B cell (primary cell): ENCODE measurements around the gene NUP210L. TPM values are rescaled to one million over a fixed set of nuclear protein-coding genes. Genes with fewer than 3 reads are reported as not detected.

Experiments
- ATAC-seq: fragments of 200-7000 bp; cut with Tn5 transposase; one replicate; pipeline ENCODE4 v1.10.0; 2021; ENCODE audit warnings: low read depth, mild to moderate bottlenecking, moderate number of reproducible peaks, moderate library complexity
- CTCF ChIA-PET: fragments of 350-600 bp; sonication (Branson Sonifier 250); formaldehyde crosslinking; loops from one replicate; lab custom pipeline; 2021; ENCODE audit warnings: antibody characterized with exemption, inconsistent platforms; lab: Charles Lee
- POLR2A ChIA-PET: fragments of 350-600 bp; sonication (Branson Sonifier 250); formaldehyde crosslinking; loops from one replicate; lab custom pipeline; 2021; ENCODE audit warnings: antibody characterized with exemption; lab: Charles Lee
- DNase-seq: peaks from one replicate; pipeline ENCODE4 v3.0.0; 2013
- H2AFZ ChIP-seq: 2 replicates; pipeline ENCODE4 v1.6.1; 2012; ENCODE audit warnings: mild to moderate bottlenecking, low read depth, low read length; ENCODE audit not compliant: insufficient read depth, poor library complexity, severe bottlenecking
- H3K27ac ChIP-seq, 2 donors: 1 replicate in 1 of 2; 2 replicates in 1 of 2; pipeline ENCODE4 v1.5.1; 2012 to 2013; ENCODE audit warnings: low read length in 2 of 2, mild to moderate bottlenecking in 2 of 2, moderate library complexity in 1 of 2
- H3K27me3 ChIP-seq, 4 experiments: fragments of 200-600 bp in 1 of 4; sonication (generic) in 1 of 4; replicated peaks in 1 of 4; 1 replicate in 2 of 4; 2 replicates in 2 of 4; pipeline versions ENCODE4 v1.6.1 to v1.7.0; 2013 to 2016; ENCODE audit warnings: low read length in 3 of 4, mild to moderate bottlenecking in 2 of 4, mixed read lengths in 1 of 4, moderate library complexity in 1 of 4; ENCODE audit not compliant: insufficient read depth in 4 of 4, control insufficient read depth in 3 of 4; ENCODE audit errors: control extremely low read depth in 1 of 4
- H3K36me3 ChIP-seq, 2 experiments: replicated peaks in 1 of 2; 1 replicate in 1 of 2; 2 replicates in 1 of 2; pipeline versions ENCODE4 v1.6.1 to v1.7.1; 2013; ENCODE audit warnings: low read length in 1 of 2; ENCODE audit not compliant: insufficient read depth in 2 of 2, control insufficient read depth in 1 of 2; ENCODE audit errors: control extremely low read depth in 1 of 2, extremely low read depth in 1 of 2
- H3K4me1 ChIP-seq, 2 donors: fragments of 200-600 bp in 1 of 2; sonication (generic) in 1 of 2; 1 replicate in 1 of 2; 2 replicates in 1 of 2; pipeline versions ENCODE4 v1.5.1 to v1.6.1; 2013 to 2017; ENCODE audit warnings: low read length in 2 of 2; ENCODE audit not compliant: control insufficient read depth in 2 of 2, insufficient read depth in 2 of 2
- H3K4me2 ChIP-seq: replicated peaks from 2 replicates; pipeline ENCODE3; 2012; ENCODE audit warnings: mild to moderate bottlenecking, low read depth, low read length; ENCODE audit not compliant: poor library complexity, severe bottlenecking
- H3K4me3 ChIP-seq, 5 experiments: fragments of 200-600 bp in 1 of 5; sonication (generic) in 1 of 5; 1 replicate in 3 of 5; 2 replicates in 2 of 5; pipeline versions ENCODE4 v1.5.1 to v1.7.0; 2011 to 2016; ENCODE audit warnings: low read length in 4 of 5, mild to moderate bottlenecking in 4 of 5, low read depth in 2 of 5, control low read depth in 1 of 5, moderate library complexity in 1 of 5; ENCODE audit not compliant: insufficient read depth in 1 of 5; ENCODE audit errors: control extremely low read depth in 1 of 5, extremely low read depth in 1 of 5
- H3K79me2 ChIP-seq: fragments of 200-600 bp; sonication (generic); one replicate; pipeline ENCODE4 v1.6.0; 2016; ENCODE audit warnings: low read length; ENCODE audit not compliant: control insufficient read depth, insufficient read depth
- H3K9ac ChIP-seq: fragments of 200-600 bp; sonication (generic); 2 replicates; pipeline ENCODE4 v1.6.1; 2017; ENCODE audit warnings: mild to moderate bottlenecking, low read length, moderate library complexity
- H3K9me3 ChIP-seq, 3 donors: one replicate each; pipeline versions ENCODE4 v1.6.1 to v1.7.1; 2013; ENCODE audit warnings: low read length in 2 of 3; ENCODE audit not compliant: control insufficient read depth in 2 of 3, insufficient read depth in 1 of 3; ENCODE audit errors: control extremely low read depth in 1 of 3
- H4K20me1 ChIP-seq: 2 replicates; pipeline ENCODE4 v1.6.0; 2012; ENCODE audit warnings: mild to moderate bottlenecking, low read length; ENCODE audit not compliant: insufficient read depth, control insufficient read depth, poor library complexity, severe bottlenecking
- H3K27ac Mint-ChIP-seq: one replicate; pipeline ENCODE4 v1.8.0; 2021; ENCODE audit warnings: mixed read lengths
- H3K27me3 Mint-ChIP-seq: one replicate; pipeline ENCODE4 v1.8.0; 2021; ENCODE audit warnings: mixed read lengths
- H3K4me1 Mint-ChIP-seq: one replicate; pipeline ENCODE4 v1.8.0; 2021; ENCODE audit warnings: mixed read lengths
- H3K4me3 Mint-ChIP-seq: one replicate; pipeline ENCODE4 v1.8.0; 2021; ENCODE audit warnings: mixed read lengths
- H3K9me3 Mint-ChIP-seq: one replicate; pipeline ENCODE4 v1.8.0; 2022; ENCODE audit warnings: mixed read lengths; ENCODE audit not compliant: insufficient read depth
- EZH2 ChIP-seq: IDR thresholded peaks from 2 replicates; pipeline ENCODE4 v1.6.1; 2012; ENCODE audit warnings: borderline replicate concordance, low read depth, mild to moderate bottlenecking, moderate library complexity, low read length; ENCODE audit not compliant: insufficient read depth, poor library complexity, severe bottlenecking
- WGBS: methylation state at CpG from one replicate; pipeline ENCODE4 v1.1.5; 2013; ENCODE audit warnings: missing lambda C conversion rate; ENCODE audit not compliant: insufficient coverage; 5-methylcytosine and 5-hydroxymethylcytosine counted together
- intact Hi-C: fragments of 100-400 bp; cut with micrococcal nuclease; formaldehyde crosslinking; loops from one replicate; pipeline ENCODE4 v1.10.0; 2022
- polyA plus RNA-seq: library from polyadenylated mRNA; depleted of rRNA; stranded (reverse); fragments of >200 nt; gene quantifications from 2 replicates; pipeline ENCODE4 v1.2.3, GENCODE V29; 2012
- total RNA-seq, 2 donors: library from RNA; stranded (reverse); fragments of 120-200 nt in 1 of 2; gene quantifications; 1 replicate in 1 of 2; 2 replicates in 1 of 2; pipeline versions ENCODE4 v1.2.3 to v1.2.4, GENCODE V29; 2013 to 2022
- TF ChIP-seq, protein P1 (sequence below): fragments of 200-600 bp; IDR thresholded peaks from one replicate; pipeline ENCODE4 v1.8.0; 2022; ENCODE audit warnings: antibody characterized with exemption, mild to moderate bottlenecking

NUP210L gene
- total and polyA plus RNA-seq, 2 donors (not counting 1 experiment from before 2014, with no cell fraction given) = 0.04 to 0.20 TPM

DNA sequence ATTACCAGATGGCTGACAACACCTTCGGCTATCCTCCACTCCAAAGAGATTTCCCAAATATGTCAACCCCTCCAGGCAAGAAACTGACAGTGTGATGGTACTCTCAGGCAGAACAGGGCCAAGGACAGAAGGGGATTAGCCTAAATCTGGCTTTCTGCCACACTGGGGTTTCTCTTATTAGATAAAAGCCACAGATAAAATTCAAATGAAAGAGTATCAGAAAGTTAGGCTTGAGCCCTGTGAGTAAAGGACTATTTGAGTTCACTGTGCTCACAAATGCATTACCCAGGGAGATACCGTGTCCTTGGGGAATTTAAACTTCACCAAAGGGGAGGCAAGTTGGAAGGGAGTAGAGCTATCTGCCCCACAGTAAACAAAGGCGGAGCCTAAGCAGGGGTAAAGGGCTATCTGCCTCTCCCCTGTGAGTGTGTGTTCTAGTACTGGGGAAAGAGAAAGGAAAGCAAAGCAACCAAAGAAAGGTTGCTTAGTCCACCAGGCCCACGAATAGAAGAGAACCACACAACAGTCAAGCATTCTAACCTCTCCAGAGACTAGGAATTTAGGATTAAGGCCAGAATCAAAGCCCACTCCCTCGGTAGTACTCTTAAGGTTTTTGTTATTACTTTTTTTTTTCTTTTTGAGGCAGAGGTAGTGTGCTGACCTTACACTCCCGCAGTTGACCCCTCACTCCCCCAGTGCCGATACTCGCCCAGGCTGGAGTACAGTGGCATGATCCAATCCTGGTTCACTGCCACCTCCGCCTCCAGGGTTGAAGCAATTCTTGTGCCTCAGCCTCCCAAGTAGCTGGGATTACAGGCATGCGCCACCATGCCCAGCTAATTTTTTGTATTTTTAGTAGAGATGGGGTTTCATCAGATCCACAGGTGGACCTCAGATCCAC, 24.3 kb upstream of the NUP210L start:
- H3K27ac Mint-ChIP-seq = peak overlapping the region; percentile 71
- Histone ChIP-seq H3K79me2 (peaks cover 99% of the 10 kb centered on the region), H3K27ac (peak overlapping the region; percentile 69 to 94), H3K36me3 (peaks cover 11 to 45% of the 10 kb centered on the region in 2 experiments), H3K4me1 (peaks cover 63 to 72% of the 10 kb centered on the region in 2 donors), H3K9ac (peak overlapping the region; percentile 73), H3K4me2 (peak overlapping the region; percentile 96), H3K27me3 (no peaks in the 10 kb centered on the region), H3K4me3 (peak overlapping the region in 1 of 5 experiments; percentile 75), H2AFZ (no peak overlapping the region), H4K20me1 (peaks cover 70% of the 10 kb centered on the region), H3K9me3 (no peaks in the 10 kb centered on the region)
- H3K4me3 Mint-ChIP-seq = peak overlapping the region; percentile 49
- ChIA-PET POLR2A (interaction anchor here (0.6 to 1.8 kb wide), 3 partner anchors 25 to 235 kb away, joined by 3 to 10 read pairs (median 5); partner anchors contain the start of genes NUP210L and UBAP2L), CTCF (interaction anchor here (0.9 to 2.2 kb wide), 5 partner anchors 12 to 435 kb away, joined by 3 to 21 read pairs (median 5); partner anchors contain the start of gene GATAD2B)
- DNase-seq (no peak), ATAC-seq (no peak)
- intact Hi-C loops = no loop called here
- 81% methylated on average over 4 of the region's 10 CpGs for WGBS
- no peak for TF ChIP-seq EZH2
- TF ChIP-seq, protein P1, sequence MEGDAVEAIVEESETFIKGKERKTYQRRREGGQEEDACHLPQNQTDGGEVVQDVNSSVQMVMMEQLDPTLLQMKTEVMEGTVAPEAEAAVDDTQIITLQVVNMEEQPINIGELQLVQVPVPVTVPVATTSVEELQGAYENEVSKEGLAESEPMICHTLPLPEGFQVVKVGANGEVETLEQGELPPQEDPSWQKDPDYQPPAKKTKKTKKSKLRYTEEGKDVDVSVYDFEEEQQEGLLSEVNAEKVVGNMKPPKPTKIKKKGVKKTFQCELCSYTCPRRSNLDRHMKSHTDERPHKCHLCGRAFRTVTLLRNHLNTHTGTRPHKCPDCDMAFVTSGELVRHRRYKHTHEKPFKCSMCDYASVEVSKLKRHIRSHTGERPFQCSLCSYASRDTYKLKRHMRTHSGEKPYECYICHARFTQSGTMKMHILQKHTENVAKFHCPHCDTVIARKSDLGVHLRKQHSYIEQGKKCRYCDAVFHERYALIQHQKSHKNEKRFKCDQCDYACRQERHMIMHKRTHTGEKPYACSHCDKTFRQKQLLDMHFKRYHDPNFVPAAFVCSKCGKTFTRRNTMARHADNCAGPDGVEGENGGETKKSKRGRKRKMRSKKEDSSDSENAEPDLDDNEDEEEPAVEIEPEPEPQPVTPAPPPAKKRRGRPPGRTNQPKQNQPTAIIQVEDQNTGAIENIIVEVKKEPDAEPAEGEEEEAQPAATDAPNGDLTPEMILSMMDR = no peak
- peaks cover 80% of the 10 kb centered on the region for H3K4me1 Mint-ChIP-seq
- no peaks in the 10 kb centered on the region for H3K9me3 Mint-ChIP-seq
- H3K27me3 Mint-ChIP-seq = no peaks in the 10 kb centered on the region
